ENCODE results near the gene OR2AT4.
"Not testable (repeated sequence)": the region's sequence is repeated elsewhere in the genome, so short reads cannot be mapped to it uniquely, and the experiment has no call there.

Gene OR2AT4

DNA sequence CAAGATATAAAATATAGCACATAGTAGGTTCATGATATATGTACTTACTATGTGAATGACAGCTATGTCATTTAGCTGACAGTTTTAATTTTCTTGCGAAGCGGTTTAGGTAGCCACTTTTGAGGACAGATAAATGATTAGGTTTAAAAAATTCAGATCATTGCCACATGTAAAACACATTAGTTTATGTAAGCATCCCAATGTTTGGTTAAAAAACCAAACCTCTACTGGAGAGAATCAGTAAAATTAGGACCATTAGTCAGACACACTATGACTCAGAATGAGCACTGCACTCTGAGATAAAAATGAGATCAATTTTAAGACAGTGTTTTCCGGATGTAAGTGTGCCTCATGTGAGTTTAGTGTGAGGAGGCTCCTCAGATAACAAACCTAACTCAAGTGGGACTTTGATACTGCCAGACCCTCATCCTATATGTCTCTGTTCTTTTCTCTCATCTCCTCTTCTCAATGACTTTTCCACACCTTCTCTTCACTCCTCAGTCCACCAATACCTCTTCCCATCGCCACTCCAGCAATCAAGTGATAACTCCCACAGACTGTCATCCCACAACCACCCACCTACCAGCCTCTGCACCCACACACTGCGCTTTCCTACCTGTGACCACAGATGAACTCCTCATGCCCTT, 6.8 kb upstream of the OR2AT4 start:
- no peak for DNase-seq (ENCODE audit: low read depth in 2 of 2)

GRCh38 chr11:75101424-75102128, 4.9 kb upstream of the OR2AT4 start:
- DNase-seq (ENCODE audit: low read depth in 2 of 2) = no peak

DNA sequence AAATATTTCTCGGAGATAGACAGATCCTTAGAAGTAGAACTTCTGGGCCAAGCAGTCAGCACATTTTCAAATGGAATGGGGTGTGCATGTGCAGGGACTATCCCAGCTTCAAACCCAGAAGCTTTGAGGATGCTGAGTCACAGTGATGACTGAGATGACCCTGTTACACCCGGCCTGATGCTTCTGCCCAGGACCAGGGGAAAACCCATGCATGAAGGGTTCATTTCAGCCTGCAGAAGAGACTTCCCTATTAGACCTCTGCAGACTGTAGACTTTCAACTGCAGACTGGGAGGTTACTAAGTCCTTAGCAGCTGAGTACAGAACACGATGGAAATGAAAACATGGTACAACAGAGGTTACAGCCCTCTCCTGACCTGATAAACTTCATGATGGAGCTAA, 3.6 kb upstream of the OR2AT4 start:
- DNase-seq (ENCODE audit: low read depth in 2 of 2) = peak; percentile 11 to 43

GRCh38 chr11:75099635-75100034, 3.0 kb upstream of the OR2AT4 start:
- DNase-seq (ENCODE audit: low read depth in 2 of 2) = no peak

DNA sequence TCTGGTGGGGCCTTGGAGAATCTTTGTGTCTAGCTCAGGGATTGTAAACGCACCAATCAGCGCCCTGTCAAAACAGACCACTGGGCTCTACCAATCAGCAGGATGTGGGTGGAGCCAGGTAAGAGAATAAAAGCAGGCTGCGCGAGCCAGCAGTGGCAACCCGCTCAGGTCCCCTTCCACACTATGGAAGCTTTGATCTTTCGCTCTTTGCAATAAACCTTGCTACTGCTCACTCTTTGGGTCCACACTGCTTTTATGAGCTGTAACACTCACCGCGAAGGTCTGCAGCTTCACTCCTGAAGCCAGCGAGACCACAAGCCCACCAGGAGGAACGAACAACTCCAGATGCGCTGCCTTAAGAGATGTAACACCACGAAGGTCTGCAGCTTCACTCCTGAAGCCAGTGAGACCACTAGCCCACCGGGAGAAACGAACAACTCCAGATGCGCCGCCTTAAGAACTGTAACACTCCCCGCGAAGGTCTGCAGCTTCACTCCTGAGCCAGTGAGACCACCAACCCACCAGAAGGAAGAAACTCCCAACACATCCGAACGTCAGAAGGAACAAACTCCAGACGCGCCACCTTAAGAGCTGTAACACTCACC, 2.3 kb upstream of the OR2AT4 start:
- DNase-seq (ENCODE audit: low read depth in 2 of 2) = not testable (repeated sequence)

GRCh38 chr11:75098181-75098580, 1.5 kb upstream of the OR2AT4 start:
- DNase-seq (ENCODE audit: low read depth in 2 of 2) = not testable (repeated sequence)

- no peak for DNase-seq (ENCODE audit: low read depth in 2 of 2)
Measured at GRCh38 chr11:75097173-75097557, 489 bp upstream of the OR2AT4 start.

- not testable (repeated sequence) for DNase-seq (ENCODE audit: low read depth in 2 of 2)
Measured at GRCh38 chr11:75094382-75094781, 2.3 kb downstream of the OR2AT4 start.

DNA sequence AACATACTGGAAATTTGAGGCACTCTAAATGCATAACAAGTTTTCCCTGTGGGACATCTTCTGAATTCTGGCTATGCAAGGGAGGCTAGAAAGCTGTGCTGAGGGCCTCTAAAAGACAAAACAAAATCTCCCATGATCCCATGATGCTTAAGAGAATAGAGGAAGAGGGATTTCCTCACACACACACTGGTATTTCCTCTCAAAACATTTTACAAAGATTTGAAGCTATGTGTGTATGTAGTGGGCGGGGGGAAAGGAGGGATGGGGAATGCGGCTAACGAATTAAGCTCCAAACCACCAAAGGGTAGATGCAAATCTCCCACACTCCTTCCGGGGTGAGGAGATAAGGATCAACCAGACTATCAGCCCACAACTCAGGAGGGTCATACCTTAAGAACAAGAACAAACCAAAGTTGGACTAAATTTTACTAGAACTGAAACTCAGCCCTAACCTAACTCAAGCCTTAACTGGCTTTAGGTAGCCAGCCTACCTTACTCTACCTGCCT, 6.0 kb downstream of the OR2AT4 start:
- DNase-seq (ENCODE audit: low read depth in 2 of 2) = no peak

DNA sequence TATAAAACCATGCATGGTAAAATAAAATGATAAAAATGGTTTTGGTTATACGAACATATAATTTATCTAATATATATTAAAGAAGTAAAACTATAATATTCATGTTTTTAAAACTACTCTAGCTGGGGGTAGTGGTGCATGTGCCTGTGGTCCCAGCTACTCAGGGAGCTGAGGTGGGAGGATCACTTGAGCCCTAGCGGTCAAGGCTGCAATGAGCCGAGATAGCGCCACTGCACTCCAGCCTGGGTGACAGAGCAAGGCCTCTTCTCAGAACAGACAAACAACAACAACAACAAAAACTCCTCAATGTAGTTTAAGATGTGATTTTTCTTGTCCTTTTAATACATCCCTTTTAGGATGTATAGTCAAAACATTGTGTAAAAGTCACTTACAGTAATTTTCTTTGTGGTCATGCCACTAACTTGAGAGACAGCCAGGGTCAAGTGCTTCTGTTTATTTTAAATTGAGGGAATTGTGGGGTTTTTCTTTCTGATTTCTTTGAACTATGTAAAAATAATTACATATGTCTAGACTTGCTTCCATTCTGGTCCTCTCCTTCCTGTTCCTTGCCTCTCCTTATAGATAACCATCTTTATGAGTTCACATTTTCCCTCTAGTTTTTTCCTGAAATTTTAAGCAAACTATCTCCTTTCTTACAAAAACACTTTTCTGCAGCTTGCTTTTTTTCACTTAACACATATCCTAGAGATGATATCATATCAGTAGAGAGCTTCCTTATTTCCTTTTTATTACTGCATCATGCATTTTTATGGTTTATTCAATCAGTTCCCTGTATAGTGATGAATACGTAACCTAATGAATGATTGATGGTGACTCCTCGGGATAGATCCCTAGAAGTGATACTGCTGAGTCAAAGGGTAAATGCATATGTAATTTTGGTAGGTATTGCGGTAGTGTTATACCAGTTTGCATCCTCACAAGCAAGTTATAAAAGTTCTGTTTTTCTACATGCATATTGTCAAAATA, 9.1 kb downstream of the OR2AT4 start:
- DNase-seq (ENCODE audit: low read depth in 2 of 2) = no peak

DNA sequence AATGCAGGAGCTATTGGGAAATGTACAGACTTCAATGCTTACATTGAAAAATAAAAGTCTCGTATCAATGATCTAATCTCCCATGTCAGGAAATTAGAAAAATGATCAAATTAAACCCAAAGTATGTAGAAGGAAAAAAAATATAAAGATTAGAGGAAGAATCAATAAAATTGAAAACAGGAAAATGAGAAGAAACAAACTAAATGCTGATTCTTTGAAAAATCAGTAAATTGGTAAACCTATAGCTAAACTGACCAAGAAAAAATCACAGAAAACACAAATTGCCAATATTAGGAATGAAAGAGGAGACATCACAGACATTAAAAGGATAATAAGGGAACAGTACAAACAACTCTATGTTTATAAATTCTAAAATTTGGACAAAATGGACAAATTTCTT, 11.8 kb downstream of the OR2AT4 start:
- DNase-seq (ENCODE audit: low read depth in 2 of 2) = no peak

DNA sequence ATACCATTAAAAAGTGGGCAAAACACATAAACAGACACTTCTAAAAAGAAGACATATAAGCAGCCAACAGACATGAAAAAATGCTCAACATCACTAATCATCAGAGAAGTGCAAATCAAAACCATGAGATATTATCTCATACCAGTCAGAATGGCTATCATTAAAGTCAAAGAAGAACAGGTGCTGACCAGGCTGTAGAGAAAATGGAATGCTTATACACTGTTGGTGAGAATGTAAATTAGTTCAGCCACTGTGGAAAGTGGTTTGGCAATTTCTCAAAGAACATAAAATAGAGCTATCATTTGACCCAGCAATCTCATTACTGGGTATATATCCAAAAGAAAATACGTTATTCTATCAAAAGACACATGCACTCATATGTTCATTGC, 13.5 kb downstream of the OR2AT4 start:
- no peak for DNase-seq (ENCODE audit: low read depth in 2 of 2)

- no peak for DNase-seq (ENCODE audit: low read depth in 2 of 2)
Measured at GRCh38 chr11:75082601-75083216, 14.0 kb downstream of the OR2AT4 start.

DNA sequence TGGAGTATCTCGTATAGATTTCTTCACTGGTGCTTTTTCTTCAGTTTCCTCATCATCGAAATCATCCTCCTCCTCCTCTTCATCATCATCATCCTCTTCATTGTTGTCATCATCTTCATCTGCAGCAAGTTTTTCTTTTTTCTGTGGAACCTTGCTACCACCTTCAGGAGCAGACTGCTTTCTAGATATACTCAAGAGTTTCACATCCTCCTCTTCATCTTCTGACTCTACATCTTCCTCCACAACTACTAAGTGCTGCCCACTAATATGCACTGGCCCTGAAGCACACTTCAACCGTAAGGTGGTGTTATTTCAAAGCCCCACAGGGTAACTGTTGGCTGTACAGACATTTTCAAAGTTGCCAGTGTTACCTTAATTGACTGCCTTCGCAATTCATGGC, 17.1 kb downstream of the OR2AT4 start:
- no peak for DNase-seq (ENCODE audit: low read depth in 2 of 2)

- no peak for DNase-seq (ENCODE audit: low read depth in 2 of 2)
Measured at GRCh38 chr11:75078233-75078632, 18.4 kb downstream of the OR2AT4 start.

- DNase-seq (ENCODE audit: low read depth in 2 of 2) = no peak
Measured at GRCh38 chr11:75077316-75077715, 19.4 kb downstream of the OR2AT4 start.

GRCh38 chr11:75076671-75077070, 20.0 kb downstream of the OR2AT4 start:
- no peak for DNase-seq (ENCODE audit: low read depth in 2 of 2)

- DNase-seq (ENCODE audit: low read depth in 2 of 2) = no peak
Measured at GRCh38 chr11:75073459-75074190, 23.1 kb downstream of the OR2AT4 start.

DNA sequence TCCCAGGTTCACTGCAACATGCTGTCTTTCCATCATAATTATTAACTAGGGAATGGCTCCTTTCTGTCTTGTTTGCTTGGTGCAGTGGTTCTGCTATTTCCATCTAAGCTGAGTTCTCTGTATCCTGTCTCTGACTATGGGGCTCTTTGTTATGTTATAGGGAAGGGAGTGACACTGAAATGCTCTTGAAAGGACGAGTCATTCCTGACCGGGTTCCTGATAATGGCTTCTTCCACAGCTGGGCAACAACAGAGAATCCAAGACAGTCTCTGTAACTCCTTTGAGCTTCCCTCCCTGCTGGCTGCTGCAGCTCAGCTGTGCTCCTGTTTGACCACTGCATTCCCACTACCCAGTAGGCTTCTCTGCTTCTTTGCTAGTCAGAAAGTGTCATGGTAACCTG, 24.1 kb downstream of the OR2AT4 start:
- no peak for DNase-seq (ENCODE audit: low read depth in 2 of 2)

DNA sequence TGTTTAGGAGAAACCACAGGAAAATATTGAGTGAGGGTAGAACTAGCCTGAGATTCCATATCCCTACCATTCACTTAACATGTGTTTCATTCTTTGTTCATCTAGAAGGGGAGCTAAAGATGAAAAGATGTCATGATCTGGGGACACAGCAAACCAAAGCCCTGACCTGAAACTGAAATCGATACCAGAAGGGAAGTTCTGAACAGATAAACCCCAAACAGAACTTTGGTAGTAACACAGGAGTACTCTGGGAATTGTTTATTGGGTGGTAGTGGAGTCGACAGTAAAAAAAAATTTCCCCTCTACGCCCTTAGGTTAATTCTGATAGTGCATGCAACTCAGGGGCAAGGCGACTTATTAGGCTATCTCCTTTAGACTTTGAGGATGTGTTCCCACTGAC, 27.2 kb downstream of the OR2AT4 start:
- no peak for DNase-seq (ENCODE audit: low read depth in 2 of 2)

DNA sequence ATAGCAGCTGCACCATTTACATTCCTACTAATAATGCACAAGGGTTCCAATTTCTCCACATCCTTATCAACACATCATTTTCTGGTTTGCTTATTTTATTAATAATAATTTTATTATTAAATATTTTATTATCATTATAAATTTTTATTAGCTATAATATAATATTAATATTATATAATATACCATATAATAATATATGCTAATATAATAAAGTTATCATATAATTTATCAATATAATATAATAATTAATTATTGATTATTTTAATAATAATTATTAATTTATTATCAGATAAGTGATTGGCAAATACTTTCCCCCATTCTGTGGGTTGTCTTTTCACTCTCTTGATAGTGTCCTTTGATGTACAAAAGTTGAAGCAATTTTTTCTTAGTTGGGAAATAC, 27.7 kb downstream of the OR2AT4 start:
- no peak for DNase-seq (ENCODE audit: low read depth in 2 of 2)
